Measurements from ENCODE around the gene MGAT4C.
A peak's percentile ranks its signal among the peaks of the same experiment; 100 is the strongest.

Gene MGAT4C

GRCh38 chr12:86249276-86249675, 6.9 kb downstream of the MGAT4C start:
- no peak for DNase-seq
- no peak overlapping the region for H2BK120ac ChIP-seq (ENCODE audit: low read depth, low read length)
- no peak overlapping the region for H3K9ac ChIP-seq (ENCODE audit: low read length)
- H3K27me3 ChIP-seq (ENCODE audit: control insufficient read depth in 1 of 2, insufficient read depth in 1 of 2, low read length in 2 of 2), result no peaks in the 10 kb centered on the region
- no peak overlapping the region for H3K18ac ChIP-seq (ENCODE audit: low read depth in 1 of 2, low read length in 2 of 2)
- no peak overlapping the region for H3K23ac ChIP-seq (ENCODE audit: low read length in 2 of 2)
- no peak overlapping the region for H2BK12ac ChIP-seq (ENCODE audit: low read length in 2 of 2)
- peak overlapping the region; percentile 82 for H2BK5ac ChIP-seq (ENCODE audit: low read depth, low read length, poor library complexity, severe bottlenecking)
- no peak overlapping the region for H3K4me3 ChIP-seq (ENCODE audit: insufficient read depth in 1 of 2, low read depth in 1 of 2, low read length in 2 of 2)
- no peaks in the 10 kb centered on the region for H3K4me1 ChIP-seq (ENCODE audit: control insufficient read depth, insufficient read depth, low read depth, low read length)
- H4K91ac ChIP-seq (ENCODE audit: low read length), result no peak overlapping the region
- no peak overlapping the region for H3K4ac ChIP-seq (ENCODE audit: low read depth in 1 of 2, low read length in 2 of 2)
- no peak overlapping the region for H4K8ac ChIP-seq (ENCODE audit: low read length)
- no peak overlapping the region for H2AFZ ChIP-seq (ENCODE audit: low read depth, low read length)
- H3K79me1 ChIP-seq (replicated peaks; ENCODE audit: low read length, poor library complexity, severe bottlenecking), result no peaks in the 10 kb centered on the region
- no CpG with 5 or more reads among the region's 1 CpG for whole genome bisulfite sequencing
- H3K9me3 ChIP-seq (ENCODE audit: control insufficient read depth, low read length), result no peaks in the 10 kb centered on the region
- H3K4me2 ChIP-seq (ENCODE audit: low read length, poor library complexity, severe bottlenecking), result no peak overlapping the region
- H3K14ac ChIP-seq (ENCODE audit: low read length in 2 of 2), result no peak overlapping the region
- peak overlapping the region; percentile 87 for H3K27ac ChIP-seq (ENCODE audit: low read length, poor library complexity, severe bottlenecking)
- no peak overlapping the region for H2BK15ac ChIP-seq (ENCODE audit: low read depth, poor library complexity, severe bottlenecking)
- no peaks in the 10 kb centered on the region for H3K36me3 ChIP-seq (ENCODE audit: control insufficient read depth in 1 of 2, insufficient read depth in 2 of 2, low read depth in 1 of 2, low read length in 2 of 2)
- no peak overlapping the region for H2AK5ac ChIP-seq (ENCODE audit: low read length, severe bottlenecking)

DNA sequence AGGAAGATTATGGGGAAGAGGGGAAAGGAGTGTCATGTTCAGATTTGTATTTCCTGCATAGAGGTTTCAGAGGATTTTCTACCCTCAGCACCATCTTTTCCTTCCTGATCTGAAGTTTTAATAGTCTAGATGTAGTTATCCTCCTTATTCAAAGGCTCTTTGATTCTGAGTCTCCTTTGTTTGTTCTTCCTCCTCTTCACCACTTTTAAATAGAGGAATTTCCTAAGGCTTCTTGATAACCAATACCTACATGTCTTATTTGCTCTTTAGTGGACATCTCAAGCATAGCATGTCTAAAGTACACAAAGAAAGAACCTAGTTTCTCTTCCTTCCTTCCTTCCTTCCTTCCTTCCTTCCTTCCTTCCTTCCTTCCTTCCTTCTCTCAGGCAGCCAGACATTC, 8.3 kb downstream of the MGAT4C start:
- Histone ChIP-seq H2AK5ac (ENCODE audit: low read length, severe bottlenecking) (no peak overlapping the region), H4K91ac (ENCODE audit: low read length) (no peak overlapping the region), H3K79me1 (replicated peaks; ENCODE audit: low read length, poor library complexity, severe bottlenecking) (no peaks in the 10 kb centered on the region)

GRCh38 chr12:86241600-86241999, 14.6 kb downstream of the MGAT4C start:
- H3K9me3 ChIP-seq (ENCODE audit: control insufficient read depth, low read length), result no peaks in the 10 kb centered on the region
- no peak overlapping the region for H2BK12ac ChIP-seq (ENCODE audit: low read length in 2 of 2)
- H3K27me3 ChIP-seq (ENCODE audit: control insufficient read depth in 1 of 2, insufficient read depth in 1 of 2, low read length in 2 of 2), result no peaks in the 10 kb centered on the region
- H3K23ac ChIP-seq (ENCODE audit: low read length in 2 of 2), result no peak overlapping the region
- no peak overlapping the region for H3K18ac ChIP-seq (ENCODE audit: low read depth in 1 of 2, low read length in 2 of 2)
- peak overlapping the region in 1 of 2 experiments; percentile 48 for H3K14ac ChIP-seq (ENCODE audit: low read length in 2 of 2)
- no peak overlapping the region for H4K91ac ChIP-seq (ENCODE audit: low read length)
- H3K4me2 ChIP-seq (ENCODE audit: low read length, poor library complexity, severe bottlenecking), result no peak overlapping the region
- no peak overlapping the region for H4K8ac ChIP-seq (ENCODE audit: low read length)
- no peak overlapping the region for H3K4me3 ChIP-seq (ENCODE audit: insufficient read depth in 1 of 2, low read depth in 1 of 2, low read length in 2 of 2)
- H2AFZ ChIP-seq (ENCODE audit: low read depth, low read length), result peak overlapping the region; percentile 27
- no peak overlapping the region for H3K9ac ChIP-seq (ENCODE audit: low read length)
- H3K36me3 ChIP-seq (ENCODE audit: control insufficient read depth in 1 of 2, insufficient read depth in 2 of 2, low read depth in 1 of 2, low read length in 2 of 2), result no peaks in the 10 kb centered on the region
- H3K27ac ChIP-seq (ENCODE audit: low read length, poor library complexity, severe bottlenecking), result no peak overlapping the region
- H3K4ac ChIP-seq (ENCODE audit: low read depth in 1 of 2, low read length in 2 of 2), result no peak overlapping the region
- peaks cover 5% of the 10 kb centered on the region for H3K79me1 ChIP-seq (replicated peaks; ENCODE audit: low read length, poor library complexity, severe bottlenecking)
- H2BK120ac ChIP-seq (ENCODE audit: low read depth, low read length), result no peak overlapping the region
- no peaks in the 10 kb centered on the region for H3K4me1 ChIP-seq (ENCODE audit: control insufficient read depth, insufficient read depth, low read depth, low read length)
- H2BK15ac ChIP-seq (ENCODE audit: low read depth, poor library complexity, severe bottlenecking), result no peak overlapping the region
- H2BK5ac ChIP-seq (ENCODE audit: low read depth, low read length, poor library complexity, severe bottlenecking), result no peak overlapping the region
- WGBS, result 98% methylated on average over 2 of the region's 2 CpGs
- no peak for DNase-seq
- peak overlapping the region; percentile 83 for H2AK5ac ChIP-seq (ENCODE audit: low read length, severe bottlenecking)

More for the DNA sequence above, 8.3 kb downstream of the MGAT4C start:
- Histone ChIP-seq H3K36me3 (ENCODE audit: control insufficient read depth in 1 of 2, insufficient read depth in 2 of 2, low read depth in 1 of 2, low read length in 2 of 2) (no peaks in the 10 kb centered on the region), H3K27me3 (ENCODE audit: control insufficient read depth in 1 of 2, insufficient read depth in 1 of 2, low read length in 2 of 2) (no peaks in the 10 kb centered on the region), H3K4me1 (ENCODE audit: control insufficient read depth, insufficient read depth, low read depth, low read length) (no peaks in the 10 kb centered on the region), H3K18ac (ENCODE audit: low read depth in 1 of 2, low read length in 2 of 2) (no peak overlapping the region), H3K27ac (ENCODE audit: low read length, poor library complexity, severe bottlenecking) (no peak overlapping the region), H4K8ac (ENCODE audit: low read length) (no peak overlapping the region), H3K4me2 (ENCODE audit: low read length, poor library complexity, severe bottlenecking) (no peak overlapping the region), H3K9ac (ENCODE audit: low read length) (no peak overlapping the region), H2BK120ac (ENCODE audit: low read depth, low read length) (no peak overlapping the region), H3K4me3 (ENCODE audit: insufficient read depth in 1 of 2, low read depth in 1 of 2, low read length in 2 of 2) (no peak overlapping the region), H3K14ac (ENCODE audit: low read length in 2 of 2) (no peak overlapping the region), H3K23ac (ENCODE audit: low read length in 2 of 2) (no peak overlapping the region), H2BK15ac (ENCODE audit: low read depth, poor library complexity, severe bottlenecking) (no peak overlapping the region), H2BK5ac (ENCODE audit: low read depth, low read length, poor library complexity, severe bottlenecking) (no peak overlapping the region), H3K9me3 (ENCODE audit: control insufficient read depth, low read length) (no peaks in the 10 kb centered on the region), H2AFZ (ENCODE audit: low read depth, low read length) (no peak overlapping the region), H3K4ac (ENCODE audit: low read depth in 1 of 2, low read length in 2 of 2) (no peak overlapping the region), H2BK12ac (ENCODE audit: low read length in 2 of 2) (no peak overlapping the region)
- DNase-seq, result no peak

GRCh38 chr12:86234316-86234855, 21.8 kb downstream of the MGAT4C start:
- Histone ChIP-seq H3K14ac (ENCODE audit: low read length in 2 of 2) (no peak overlapping the region), H3K27ac (ENCODE audit: low read length, poor library complexity, severe bottlenecking) (no peak overlapping the region), H4K91ac (ENCODE audit: low read length) (no peak overlapping the region), H3K79me1 (replicated peaks; ENCODE audit: low read length, poor library complexity, severe bottlenecking) (no peaks in the 10 kb centered on the region), H3K4ac (ENCODE audit: low read depth in 1 of 2, low read length in 2 of 2) (no peak overlapping the region), H3K18ac (ENCODE audit: low read depth in 1 of 2, low read length in 2 of 2) (no peak overlapping the region), H3K27me3 (ENCODE audit: control insufficient read depth in 1 of 2, insufficient read depth in 1 of 2, low read length in 2 of 2) (no peaks in the 10 kb centered on the region), H3K9ac (ENCODE audit: low read length) (no peak overlapping the region), H2BK120ac (ENCODE audit: low read depth, low read length) (no peak overlapping the region), H3K4me2 (ENCODE audit: low read length, poor library complexity, severe bottlenecking) (no peak overlapping the region), H3K9me3 (ENCODE audit: control insufficient read depth, low read length) (no peaks in the 10 kb centered on the region), H3K23ac (ENCODE audit: low read length in 2 of 2) (no peak overlapping the region), H3K36me3 (ENCODE audit: control insufficient read depth in 1 of 2, insufficient read depth in 2 of 2, low read depth in 1 of 2, low read length in 2 of 2) (no peaks in the 10 kb centered on the region), H2AFZ (ENCODE audit: low read depth, low read length) (no peak overlapping the region), H2AK5ac (ENCODE audit: low read length, severe bottlenecking) (no peak overlapping the region), H2BK5ac (ENCODE audit: low read depth, low read length, poor library complexity, severe bottlenecking) (no peak overlapping the region), H2BK12ac (ENCODE audit: low read length in 2 of 2) (no peak overlapping the region), H3K4me3 (ENCODE audit: insufficient read depth in 1 of 2, low read depth in 1 of 2, low read length in 2 of 2) (no peak overlapping the region), H3K4me1 (ENCODE audit: control insufficient read depth, insufficient read depth, low read depth, low read length) (peaks cover 3% of the 10 kb centered on the region), H2BK15ac (ENCODE audit: low read depth, poor library complexity, severe bottlenecking) (no peak overlapping the region), H4K8ac (ENCODE audit: low read length) (no peak overlapping the region)
- WGBS, result 43% methylated on average over 2 of the region's 2 CpGs
- DNase-seq, result peak; percentile 26
